ENCODE data around the gene RBP3.

DNA sequence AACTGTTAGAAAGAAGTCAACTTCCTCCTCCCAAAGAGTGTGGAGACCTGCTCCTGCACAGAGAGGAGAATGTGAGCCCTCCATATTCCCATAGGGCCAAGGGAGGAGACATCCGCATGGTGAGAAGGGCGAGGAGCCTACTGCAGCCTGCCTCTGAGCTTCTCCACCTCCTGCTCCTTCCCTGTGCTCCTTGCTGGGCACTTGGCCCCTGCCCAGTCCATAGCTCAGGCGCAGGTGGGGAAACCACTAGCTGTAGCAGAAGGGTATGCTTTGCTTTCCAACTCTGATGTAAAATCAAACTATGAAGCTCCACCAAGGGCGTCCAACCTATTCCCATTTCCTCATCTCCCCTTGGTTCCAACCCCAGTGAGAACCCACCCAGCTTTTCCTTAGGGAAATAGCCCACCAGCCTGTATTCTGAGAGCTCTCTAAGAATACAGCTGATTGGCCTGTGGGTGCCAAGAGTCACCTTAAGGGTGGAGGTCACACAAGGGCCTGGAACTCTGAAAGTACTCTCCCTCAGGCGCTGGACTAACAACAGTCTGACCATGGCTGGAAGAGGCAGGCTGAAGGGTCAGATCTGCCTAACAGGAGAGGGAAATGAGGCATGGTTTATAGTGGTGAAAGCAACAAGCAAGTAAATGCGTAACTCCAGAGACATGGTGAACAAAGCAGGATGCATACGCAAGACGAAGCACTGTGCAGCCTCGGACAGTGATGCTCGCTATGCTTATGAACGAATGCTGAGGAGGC is 22.0 kb downstream of the RBP3 start:
- TF ChIP-seq, protein P1, sequence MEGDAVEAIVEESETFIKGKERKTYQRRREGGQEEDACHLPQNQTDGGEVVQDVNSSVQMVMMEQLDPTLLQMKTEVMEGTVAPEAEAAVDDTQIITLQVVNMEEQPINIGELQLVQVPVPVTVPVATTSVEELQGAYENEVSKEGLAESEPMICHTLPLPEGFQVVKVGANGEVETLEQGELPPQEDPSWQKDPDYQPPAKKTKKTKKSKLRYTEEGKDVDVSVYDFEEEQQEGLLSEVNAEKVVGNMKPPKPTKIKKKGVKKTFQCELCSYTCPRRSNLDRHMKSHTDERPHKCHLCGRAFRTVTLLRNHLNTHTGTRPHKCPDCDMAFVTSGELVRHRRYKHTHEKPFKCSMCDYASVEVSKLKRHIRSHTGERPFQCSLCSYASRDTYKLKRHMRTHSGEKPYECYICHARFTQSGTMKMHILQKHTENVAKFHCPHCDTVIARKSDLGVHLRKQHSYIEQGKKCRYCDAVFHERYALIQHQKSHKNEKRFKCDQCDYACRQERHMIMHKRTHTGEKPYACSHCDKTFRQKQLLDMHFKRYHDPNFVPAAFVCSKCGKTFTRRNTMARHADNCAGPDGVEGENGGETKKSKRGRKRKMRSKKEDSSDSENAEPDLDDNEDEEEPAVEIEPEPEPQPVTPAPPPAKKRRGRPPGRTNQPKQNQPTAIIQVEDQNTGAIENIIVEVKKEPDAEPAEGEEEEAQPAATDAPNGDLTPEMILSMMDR (IDR thresholded peaks at IDR 0.05) = no peak
- no peak for TF ChIP-seq POLR2A (IDR thresholded peaks at IDR 0.05)

All from adrenal gland (tissue), 5 donors.